Muscle of arm (tissue), 12 donors: ENCODE data around the gene ECHS1. TPM values are rescaled to one million over a fixed set of nuclear protein-coding genes. Genes with fewer than 3 reads are reported as not detected.

Experiments
- DNase-seq: peaks from one replicate; pipeline ENCODE4 v3.0.0-alpha.2; 2013
- polyA plus RNA-seq, 12 donors: library from polyadenylated mRNA; unstranded; fragments of 120-200 nt; gene quantifications; one replicate each; pipeline ENCODE4 v1.2.1, GENCODE V29; 2013; ENCODE audit not compliant: insufficient read length in 12 of 12

Gene ECHS1
- polyA plus RNA-seq, 12 donors: 62.5 to 133 (median 117) TPM; not detected in 1

- DNase-seq: no peak
Observed at GRCh38 chr10:133359972-133360610, 13.1 kb downstream of the ECHS1 start.

GRCh38 chr10:133359554-133359971, 13.6 kb downstream of the ECHS1 start:
- DNase-seq: no peak

- no peak for DNase-seq
Observed at GRCh38 chr10:133358925-133359310, 14.2 kb downstream of the ECHS1 start.

- no peak for DNase-seq
Observed at GRCh38 chr10:133358162-133358924, 14.8 kb downstream of the ECHS1 start.

- no peak for DNase-seq
Observed at GRCh38 chr10:133357285-133358161, 15.6 kb downstream of the ECHS1 start, which contains the start of gene FUOM. Gene FUOM, minus strand, starts transcription at chr10:133358019. Its CDS starts 12 bp downstream, at chr10:133358007.

- DNase-seq: no peak
Observed at GRCh38 chr10:133356549-133357284, 16.4 kb downstream of the ECHS1 start.

- DNase-seq: no peak
Observed at GRCh38 chr10:133355991-133356390, 17.2 kb downstream of the ECHS1 start.

GRCh38 chr10:133355266-133355665, 17.9 kb downstream of the ECHS1 start:
- no peak for DNase-seq

GRCh38 chr10:133354672-133355240, 18.4 kb downstream of the ECHS1 start:
- no peak for DNase-seq

GRCh38 chr10:133353988-133354605, 19.1 kb downstream of the ECHS1 start:
- no peak for DNase-seq

- no peak for DNase-seq
Observed at GRCh38 chr10:133353202-133353959, 19.8 kb downstream of the ECHS1 start.

GRCh38 chr10:133351408-133352318, 21.5 kb downstream of the ECHS1 start:
- DNase-seq: no peak

GRCh38 chr10:133350950-133351329, 22.2 kb downstream of the ECHS1 start:
- no peak for DNase-seq

- no peak for DNase-seq
Observed at GRCh38 chr10:133350283-133350949, 22.7 kb downstream of the ECHS1 start.

GRCh38 chr10:133349577-133350011, 23.6 kb downstream of the ECHS1 start:
- DNase-seq: no peak

GRCh38 chr10:133349160-133349568, 24.0 kb downstream of the ECHS1 start:
- no peak for DNase-seq

- DNase-seq: no peak
Observed at GRCh38 chr10:133347710-133348517, 25.2 kb downstream of the ECHS1 start.
